ENCODE measurements around the gene DUOXA2.
"Not testable (repeated sequence)": the region's sequence is repeated elsewhere in the genome, so short reads cannot be mapped to it uniquely, and the experiment has no call there.

Gene DUOXA2

GRCh38 chr15:45094358-45094730 is 19.8 kb upstream of the DUOXA2 start:
- no peak overlapping the region for H3K4me3 ChIP-seq (ENCODE audit: low read depth, low read length)

DNA sequence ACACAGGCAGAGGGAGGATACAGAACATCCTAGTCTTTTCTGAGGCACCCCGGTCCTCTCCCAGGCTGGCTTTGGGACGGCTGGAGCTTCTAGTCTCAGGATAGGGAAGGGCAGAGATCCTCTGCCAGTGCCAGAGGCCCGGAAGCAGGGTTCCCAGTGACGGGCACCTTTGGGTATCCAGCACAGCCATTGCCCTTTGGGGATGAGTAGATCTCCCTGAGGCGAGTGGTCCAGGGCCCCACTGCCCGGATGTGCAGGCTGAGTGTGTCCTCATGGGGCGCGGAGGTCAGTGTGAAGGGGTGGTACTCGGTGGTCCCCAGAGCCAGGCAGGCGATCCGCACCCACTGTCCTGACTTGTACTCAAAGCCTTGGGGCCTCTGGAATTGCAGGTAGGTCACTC is 18.5 kb upstream of the DUOXA2 start:
- H3K4me3 ChIP-seq (ENCODE audit: low read depth, low read length) = no peak overlapping the region

DNA sequence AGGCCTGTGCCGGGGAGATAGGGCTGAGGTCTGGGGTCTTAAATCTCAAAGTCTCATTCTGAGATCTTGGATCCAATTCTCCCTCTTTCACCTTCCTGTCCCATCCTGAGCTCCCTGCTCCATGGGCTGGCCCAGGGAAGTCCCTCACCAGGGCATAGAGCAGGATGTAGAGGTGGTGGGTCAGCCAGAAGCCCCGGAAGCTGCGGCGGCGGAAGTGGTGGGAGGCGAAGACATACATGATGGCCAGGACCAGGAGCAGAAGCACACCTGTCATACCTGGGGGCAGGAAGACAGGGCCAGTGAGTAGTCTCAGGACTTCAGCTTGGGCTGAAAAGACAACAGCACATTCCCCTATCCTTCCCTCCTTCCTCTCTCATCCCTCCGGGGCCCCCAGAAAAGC is 16.7 kb upstream of the DUOXA2 start:
- H3K4me3 ChIP-seq (ENCODE audit: low read depth, low read length) = no peak overlapping the region

- H3K4me3 ChIP-seq (ENCODE audit: low read depth, low read length) = no peak overlapping the region
These were observed 14.5 kb upstream of the DUOXA2 start for GRCh38 chr15:45099549-45100165.

- H3K4me3 ChIP-seq (ENCODE audit: low read depth, low read length) = no peak overlapping the region
These were observed 13.1 kb upstream of the DUOXA2 start for GRCh38 chr15:45100884-45101625.

DNA sequence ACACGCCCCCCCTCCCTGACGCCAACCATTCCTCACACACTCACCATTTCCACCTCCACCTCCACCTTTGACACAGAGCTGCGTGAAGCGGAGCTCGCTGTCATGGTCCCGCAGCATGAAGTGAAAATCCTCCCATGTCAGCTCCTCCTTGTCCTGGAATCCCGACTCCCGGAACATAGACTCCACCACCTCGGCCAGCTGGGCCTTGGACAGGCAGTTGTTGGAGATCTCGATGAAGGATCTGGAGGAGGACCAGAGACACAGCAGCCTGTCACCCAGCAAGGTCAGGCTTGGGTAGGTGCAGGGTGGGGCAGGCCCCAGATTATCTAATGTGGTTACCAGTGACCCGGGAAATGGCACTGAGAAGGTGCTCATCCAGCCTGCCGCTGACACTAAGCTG is 12.4 kb upstream of the DUOXA2 start:
- H3K4me3 ChIP-seq (ENCODE audit: low read depth, low read length) = no peak overlapping the region

- no peak overlapping the region for H3K4me3 ChIP-seq (ENCODE audit: low read depth, low read length)
These were observed 11.9 kb upstream of the DUOXA2 start for GRCh38 chr15:45102226-45102625.

DNA sequence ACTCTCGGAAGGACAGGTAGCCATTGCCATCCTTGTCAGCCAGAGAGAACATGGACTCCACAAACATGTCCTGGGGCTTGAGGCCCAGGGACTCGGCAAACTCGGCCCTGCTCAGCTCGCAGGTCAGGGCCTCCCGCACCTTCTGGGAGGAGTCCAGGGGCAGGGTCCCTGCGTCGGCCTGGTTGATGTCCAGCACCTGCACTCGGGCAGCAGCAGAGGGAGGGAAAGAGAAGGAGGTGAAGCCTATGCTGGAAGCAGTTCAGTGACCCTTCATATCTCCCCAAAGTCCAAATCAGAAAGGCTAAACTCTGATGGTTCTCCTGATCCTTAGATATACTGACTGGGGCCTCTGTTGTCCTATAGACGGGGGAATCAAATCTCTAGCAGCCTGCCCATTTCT is 10.0 kb upstream of the DUOXA2 start:
- H3K4me3 ChIP-seq (ENCODE audit: low read depth, low read length) = not testable (repeated sequence)

- H3K4me3 ChIP-seq (ENCODE audit: low read depth, low read length) = no peak overlapping the region
These were observed 8.5 kb upstream of the DUOXA2 start for GRCh38 chr15:45105586-45105985.

DNA sequence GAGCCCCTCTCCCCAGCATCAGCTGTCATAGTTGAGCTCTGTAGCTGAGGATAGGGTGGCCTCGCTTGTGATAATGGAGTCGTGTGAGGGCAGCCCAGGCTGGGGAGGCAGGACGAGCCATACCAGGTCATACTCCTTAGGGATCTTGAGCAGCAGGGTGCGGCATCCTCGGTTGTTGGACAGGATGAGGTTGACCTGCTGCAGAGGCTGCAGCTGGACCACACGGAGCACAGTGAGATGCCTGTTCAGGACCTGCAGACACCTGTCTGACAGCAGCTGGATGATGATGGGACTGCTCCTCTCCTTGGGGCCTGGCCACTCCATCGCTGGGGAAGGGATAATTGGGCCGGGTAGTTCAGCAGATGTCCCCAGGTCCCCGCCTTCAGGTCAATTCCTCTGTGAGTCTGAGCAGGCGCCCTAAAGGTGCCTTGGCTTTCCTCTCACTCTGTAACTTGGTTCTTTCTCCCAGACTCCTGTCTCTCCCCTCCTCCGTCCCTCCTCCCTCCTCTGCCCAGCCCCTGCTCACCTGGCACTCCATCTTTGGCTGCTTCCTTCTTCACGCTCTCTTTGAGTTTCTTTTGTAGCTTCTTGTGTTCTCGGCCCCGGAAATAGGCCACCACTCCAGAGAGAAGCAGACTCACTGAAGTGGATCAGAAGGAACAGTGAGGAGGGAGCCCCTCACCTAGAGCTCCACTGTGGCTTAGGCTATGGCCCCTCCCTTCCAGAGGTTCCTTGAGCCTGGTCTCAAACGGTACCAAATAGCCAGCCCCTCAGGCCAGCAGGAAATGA is 7.9 kb upstream of the DUOXA2 start:
- no peak overlapping the region for H3K4me3 ChIP-seq (ENCODE audit: low read depth, low read length)

DNA sequence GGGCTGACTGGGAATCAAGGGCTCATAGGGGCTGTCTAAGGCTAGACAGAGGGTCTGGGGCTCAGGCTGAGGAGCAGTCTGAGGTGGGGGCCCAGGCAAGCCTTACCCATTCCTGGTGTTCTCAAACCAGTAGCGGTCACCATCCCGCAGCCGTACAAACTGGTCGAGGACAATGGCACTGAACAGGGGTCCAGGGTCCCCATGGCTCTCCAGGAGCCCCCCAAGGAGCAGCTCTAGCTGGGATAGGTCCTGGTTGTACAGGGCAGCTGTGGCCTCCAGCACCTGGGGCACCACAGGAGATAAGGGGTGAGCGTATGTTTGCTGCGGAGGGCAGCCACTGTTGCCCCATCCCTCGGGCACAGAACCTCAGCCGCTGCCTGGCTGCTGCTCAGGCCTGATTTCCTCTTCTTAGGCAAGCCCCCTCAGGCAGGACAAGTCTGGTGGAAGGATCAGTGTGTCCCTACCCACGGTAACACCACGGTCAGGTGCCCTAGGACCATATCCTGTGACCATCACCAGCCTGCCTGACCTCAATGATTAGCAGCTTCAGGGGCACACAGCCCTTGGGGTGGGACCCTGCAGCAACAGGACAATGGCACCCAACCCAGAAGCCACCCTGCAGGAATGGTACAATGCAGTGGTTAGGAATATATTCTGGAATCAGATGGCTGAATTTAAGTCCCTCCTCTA is 6.0 kb upstream of the DUOXA2 start:
- no peak overlapping the region for H3K4me3 ChIP-seq (ENCODE audit: low read depth, low read length)

DNA sequence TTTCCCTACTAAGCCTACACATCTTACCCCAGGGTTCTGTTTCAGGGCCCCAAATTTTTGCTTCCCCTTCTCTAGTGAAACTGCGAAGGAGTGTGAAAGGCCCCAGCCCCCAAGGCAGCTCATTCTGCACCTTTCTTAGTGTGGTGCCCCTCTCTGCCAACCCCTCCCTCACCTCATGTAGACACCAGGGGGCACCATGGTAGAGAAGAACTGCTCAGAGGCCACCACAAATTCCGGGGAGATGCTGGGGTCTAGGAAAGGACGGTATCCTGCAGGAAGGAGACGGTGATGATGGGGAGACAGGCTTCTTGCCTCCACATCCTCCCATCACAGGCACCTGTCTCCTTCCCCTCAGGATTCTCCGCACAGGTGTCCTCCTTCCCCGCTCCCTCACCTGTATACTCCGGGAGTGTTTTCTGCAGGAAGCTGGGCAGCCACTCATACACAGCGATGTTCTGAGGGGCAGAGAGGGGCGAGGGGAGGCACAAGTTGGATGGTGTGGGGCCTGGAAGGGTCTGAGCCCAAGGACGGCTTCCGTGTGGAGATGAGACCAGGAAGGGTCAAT is 3.8 kb upstream of the DUOXA2 start:
- H3K4me3 ChIP-seq (ENCODE audit: low read depth, low read length) = no peak overlapping the region

- no peak overlapping the region for H3K4me3 ChIP-seq (ENCODE audit: low read depth, low read length)
These were observed 2.6 kb upstream of the DUOXA2 start for GRCh38 chr15:45111390-45112142.

DNA sequence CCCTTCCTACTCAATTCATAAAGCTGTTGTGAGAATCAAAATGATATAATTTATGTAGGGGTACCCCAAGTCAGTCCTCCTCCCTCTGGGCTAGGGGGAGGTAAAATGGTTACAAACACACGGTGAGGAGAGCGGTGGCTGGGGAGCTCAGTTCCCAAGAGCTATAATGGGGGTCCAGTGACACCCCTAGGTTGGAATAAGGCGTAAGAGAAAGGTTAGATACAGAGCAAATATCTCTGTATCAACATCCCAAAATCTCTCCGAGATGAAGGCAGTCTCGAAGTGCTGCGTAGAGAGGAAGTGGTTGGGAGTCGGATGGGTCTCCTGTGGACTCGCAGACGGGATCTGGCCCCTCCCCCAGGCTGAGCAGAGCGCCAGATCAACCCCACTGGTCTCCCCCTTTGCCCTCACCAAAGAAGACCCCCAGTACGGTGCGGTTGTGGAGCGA is 2.0 kb upstream of the DUOXA2 start:
- H3K4me3 ChIP-seq (ENCODE audit: low read depth, low read length) = peak overlapping the region; percentile 14

GRCh38 chr15:45112591-45113379 is 1.3 kb upstream of the DUOXA2 start:
- peak overlapping the region; percentile 14 for H3K4me3 ChIP-seq (ENCODE audit: low read depth, low read length)

DNA sequence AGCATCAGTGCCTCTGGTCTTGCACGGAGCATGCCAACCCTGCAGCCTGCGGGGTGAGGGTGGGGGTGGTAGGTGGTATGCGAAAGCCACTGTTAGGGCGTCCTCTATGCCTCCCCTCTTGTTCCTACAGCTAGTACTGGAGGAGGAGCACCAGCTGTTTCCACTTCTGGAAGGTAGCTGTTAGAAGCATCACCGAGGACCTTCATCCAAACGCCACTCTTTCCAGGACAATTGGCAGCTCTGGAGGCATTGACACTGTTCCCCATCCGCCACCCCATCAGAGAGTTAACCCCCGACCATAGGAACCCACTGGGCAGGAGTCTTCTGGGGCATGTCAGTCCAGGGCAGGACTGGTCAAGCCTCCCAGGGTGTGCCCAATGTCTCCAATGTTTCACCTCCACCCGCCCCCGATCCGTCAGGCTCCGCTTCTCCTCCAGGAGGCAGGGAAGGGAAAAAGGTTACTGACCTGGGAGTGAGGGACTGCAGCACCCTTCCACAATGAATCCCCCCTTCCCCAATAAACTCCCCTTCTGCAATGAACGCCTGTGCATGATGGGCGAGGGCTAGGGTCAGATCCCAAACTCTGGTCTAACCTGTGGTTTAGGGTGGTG is 641 bp upstream of the DUOXA2 start:
- no peak overlapping the region for H3K4me3 ChIP-seq (ENCODE audit: low read depth, low read length)

DNA sequence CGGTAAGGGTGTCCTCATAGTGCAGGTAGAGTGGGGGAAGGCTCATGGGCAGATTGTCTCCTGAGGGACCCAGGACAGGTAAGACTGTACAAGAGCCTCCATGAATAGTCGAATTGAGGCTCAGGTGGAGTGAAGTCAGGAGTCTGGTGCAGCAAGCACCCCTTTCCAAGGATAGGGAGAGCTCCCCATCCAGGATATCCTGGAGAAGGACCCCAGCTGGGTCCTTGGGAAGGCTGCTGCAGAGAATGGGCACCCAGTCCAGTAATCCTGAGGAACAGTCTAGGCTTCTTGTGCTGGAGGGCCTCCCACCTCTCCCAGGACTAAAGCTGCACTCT is 592 bp downstream of the DUOXA2 start:
- H3K4me3 ChIP-seq (ENCODE audit: low read depth, low read length) = no peak overlapping the region

DNA sequence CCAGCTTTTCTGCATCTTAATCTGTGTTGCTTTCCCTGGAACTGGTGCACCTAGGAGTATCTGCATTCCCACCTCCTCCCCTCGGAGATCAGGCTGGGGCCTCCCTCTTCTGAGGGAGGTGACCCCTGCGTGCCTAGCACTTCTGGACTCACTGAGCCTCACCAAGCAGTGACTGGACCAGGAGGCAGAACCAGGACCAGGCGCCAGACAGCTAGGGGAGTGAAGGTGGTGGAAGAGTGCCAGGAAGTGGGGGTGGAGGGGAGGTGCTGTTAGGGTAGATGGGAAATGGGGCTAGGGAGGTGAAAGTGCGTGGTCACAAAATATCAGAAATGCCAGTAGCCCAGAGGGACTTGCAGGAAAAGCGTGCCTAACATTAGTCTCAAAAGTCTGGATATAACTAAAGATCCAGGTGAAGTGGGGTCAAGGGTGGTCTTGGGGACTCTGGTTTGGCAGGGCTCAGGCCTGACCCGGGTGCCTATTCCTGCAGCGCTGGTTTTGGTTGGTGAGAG is 1.2 kb downstream of the DUOXA2 start:
- no peak overlapping the region for H3K4me3 ChIP-seq (ENCODE audit: low read depth, low read length)

GRCh38 chr15:45116006-45116481 is 1.9 kb downstream of the DUOXA2 start:
- H3K4me3 ChIP-seq (ENCODE audit: low read depth, low read length) = no peak overlapping the region

Data from iPS-11a (cell line).